Common myeloid progenitor, CD34-positive (primary cell): ENCODE measurements around the gene TPPP.

ENCODE experiments used
- CTCF ChIA-PET: fragments of 350-600 bp; sonication (Branson Sonifier 250); formaldehyde crosslinking; loops from one replicate; lab custom pipeline; 2021; ENCODE audit warnings: antibody characterized with exemption; lab: Charles Lee
- POLR2A ChIA-PET: fragments of 350-600 bp; sonication (Branson Sonifier 250); formaldehyde crosslinking; loops from one replicate; lab custom pipeline; 2021; ENCODE audit warnings: antibody characterized with exemption; lab: Charles Lee
- DNase-seq, 3 donors: peaks; one replicate each; pipeline versions ENCODE4 v3.0.0 to v3.0.0-alpha.2; 2013
- H3K27ac ChIP-seq, 2 experiments: 1 replicate in 1 of 2; 2 replicates in 1 of 2; pipeline ENCODE4 v1.7.0; 2013; ENCODE audit warnings: inconsistent platforms in 2 of 2, low read length in 2 of 2, mild to moderate bottlenecking in 2 of 2, low read depth in 1 of 2, moderate library complexity in 1 of 2; ENCODE audit not compliant: severe bottlenecking in 2 of 2, insufficient read depth in 1 of 2, poor library complexity in 1 of 2
- H3K27me3 ChIP-seq, 5 experiments: replicated peaks in 2 of 5; 1 replicate in 3 of 5; 2 replicates in 2 of 5; pipeline versions ENCODE4 v1.6.1 to v1.7.0; 2013; ENCODE audit warnings: low read length in 4 of 5, mild to moderate bottlenecking in 2 of 5, moderate library complexity in 2 of 5, inconsistent platforms in 1 of 5; ENCODE audit not compliant: insufficient read depth in 5 of 5, control insufficient read depth in 4 of 5
- H3K36me3 ChIP-seq, 4 experiments: 1 replicate in 2 of 4; 2 replicates in 2 of 4; pipeline versions ENCODE4 v1.6.1 to v1.7.0; 2013; ENCODE audit warnings: low read length in 3 of 4, control low read depth in 1 of 4, mild to moderate bottlenecking in 1 of 4; ENCODE audit not compliant: control insufficient read depth in 4 of 4, insufficient read depth in 4 of 4
- H3K4me1 ChIP-seq, 4 experiments: 1 replicate in 3 of 4; 2 replicates in 1 of 4; pipeline versions ENCODE4 v1.6.1 to v1.7.1; 2013; ENCODE audit warnings: low read length in 3 of 4, mild to moderate bottlenecking in 3 of 4, control low read depth in 1 of 4, inconsistent platforms in 1 of 4, moderate library complexity in 1 of 4; ENCODE audit not compliant: control insufficient read depth in 4 of 4, insufficient read depth in 4 of 4; ENCODE audit errors: control extremely low read depth in 1 of 4
- H3K4me3 ChIP-seq, 7 experiments: 1 replicate in 4 of 7; 2 replicates in 3 of 7; pipeline versions ENCODE4 v1.5.1 to v1.7.0; 2013; ENCODE audit warnings: mild to moderate bottlenecking in 7 of 7, low read length in 6 of 7, moderate library complexity in 6 of 7, inconsistent platforms in 2 of 7, low read depth in 2 of 7, control low read depth in 1 of 7; ENCODE audit not compliant: insufficient read depth in 4 of 7, control insufficient read depth in 1 of 7; ENCODE audit errors: extremely low read depth in 1 of 7
- H3K9me3 ChIP-seq, 5 experiments: 1 replicate in 4 of 5; 2 replicates in 1 of 5; pipeline versions ENCODE4 v1.6.1 to v1.7.1; 2013; ENCODE audit warnings: low read length in 4 of 5, mild to moderate bottlenecking in 2 of 5, inconsistent platforms in 1 of 5, low read depth in 1 of 5, moderate library complexity in 1 of 5; ENCODE audit not compliant: control insufficient read depth in 4 of 5, insufficient read depth in 2 of 5; ENCODE audit errors: control extremely low read depth in 1 of 5
- WGBS: methylation state at CpG from one replicate; pipeline ENCODE4 v1.1.5; 2013; ENCODE audit not compliant: insufficient coverage; 5-methylcytosine and 5-hydroxymethylcytosine counted together

TPPP gene

DNA sequence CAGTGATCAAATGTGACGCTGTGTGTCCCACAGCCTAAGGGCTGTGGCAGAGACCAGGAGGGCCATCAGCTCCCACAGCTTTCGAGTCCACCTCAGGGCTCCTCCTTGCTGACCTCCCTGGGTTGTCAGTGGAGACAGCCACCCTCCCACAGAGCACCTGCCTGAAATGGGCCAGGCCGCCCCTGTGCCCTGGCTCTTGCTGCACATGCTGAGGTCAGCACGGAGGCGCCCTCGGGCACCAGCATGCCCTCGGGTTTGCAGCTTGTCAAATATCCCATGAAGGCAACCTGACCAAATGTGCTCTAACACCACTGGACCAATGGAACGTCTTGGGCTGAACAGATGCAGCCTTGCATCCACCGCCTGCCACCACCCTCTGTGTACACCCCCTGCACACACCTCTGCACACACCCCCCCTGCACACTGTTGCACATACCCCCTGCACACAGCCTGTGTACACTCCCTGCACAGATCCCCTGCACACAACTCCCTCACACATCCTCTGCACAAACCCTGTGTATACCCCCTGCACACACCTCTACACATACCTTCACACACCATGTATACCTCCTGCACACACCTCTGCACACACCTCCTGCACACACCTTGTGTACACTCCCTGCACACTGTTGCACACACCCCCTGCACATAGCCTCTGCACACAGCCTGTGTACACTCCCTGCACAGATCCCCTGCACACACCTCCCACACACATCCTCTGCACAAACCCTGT is 83.0 kb downstream of the TPPP start:
- Histone ChIP-seq H3K27ac (no peak overlapping the region), H3K4me1 (peaks cover 2 to 14% (median 5%) of the 10 kb centered on the region in 4 experiments), H3K4me3 (no peak overlapping the region), H3K27me3 (peaks cover 0 to 13% (median 0%) of the 10 kb centered on the region in 5 experiments), H3K36me3 (no peaks in the 10 kb centered on the region), H3K9me3 (peaks cover 0 to 2% (median under 1%) of the 10 kb centered on the region in 5 experiments)
- POLR2A ChIA-PET, result no interaction called here
- CTCF ChIA-PET, result no interaction called here
- 98% methylated on average over 8 of the region's 9 CpGs for WGBS
- DNase-seq, result no peak
